Body of pancreas (tissue), 4 donors: ENCODE results near the gene LAMC2.

Experiments
- POLR2A ChIP-seq, 3 donors: fragments of 450-650 bp; IDR thresholded peaks; one replicate each; pipeline ENCODE4 v1.6.1; 2016; ENCODE audit warnings: antibody characterized with exemption in 3 of 3, mild to moderate bottlenecking in 2 of 3
- TF ChIP-seq, protein P1 (sequence below), 7 experiments: fragments of 450-650 bp in 4 of 7; fragments of 200-600 bp in 3 of 7; sonication (generic) in 3 of 7; IDR thresholded peaks; one replicate each; pipeline ENCODE4 v1.5.1; 2016 to 2019; ENCODE audit warnings: antibody characterized with exemption in 7 of 7

DNA sequence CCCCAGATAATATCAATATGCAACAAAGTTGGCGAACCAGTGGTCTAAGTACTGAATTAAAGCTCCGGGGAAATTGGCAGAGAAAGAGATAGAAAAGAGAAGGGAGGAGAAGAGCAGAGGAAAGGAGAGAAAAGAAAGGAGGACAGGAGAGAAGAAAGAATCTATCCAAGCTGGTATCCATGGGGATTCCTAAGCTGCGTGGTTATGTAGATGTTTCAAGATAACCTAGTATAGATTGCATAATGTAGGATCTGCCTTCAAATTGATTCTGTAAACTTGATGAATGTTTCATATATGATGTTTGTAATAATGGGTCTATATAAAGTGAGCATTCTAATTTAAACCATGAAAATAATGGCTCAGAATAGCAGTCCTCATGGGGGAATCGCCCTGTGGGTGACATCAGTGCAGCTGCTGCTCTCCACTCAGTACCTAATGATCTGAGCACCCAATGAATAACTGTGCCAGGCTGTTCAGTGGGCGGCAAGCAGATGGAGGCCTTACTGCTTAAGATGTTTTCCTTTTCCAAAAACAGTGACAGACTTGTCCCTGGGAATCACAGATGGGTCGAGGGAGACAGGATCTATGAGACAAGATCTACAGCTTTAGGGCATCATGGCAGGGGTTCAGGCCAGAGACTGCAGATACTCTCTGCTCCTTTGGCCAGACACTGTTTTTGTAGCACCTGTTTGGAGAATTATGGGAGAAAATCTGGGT lies 78.0 kb downstream of the LAMC2 start:
- no peak for TF ChIP-seq POLR2A (IDR thresholded peaks at IDR 0.05)
- TF ChIP-seq, protein P1, sequence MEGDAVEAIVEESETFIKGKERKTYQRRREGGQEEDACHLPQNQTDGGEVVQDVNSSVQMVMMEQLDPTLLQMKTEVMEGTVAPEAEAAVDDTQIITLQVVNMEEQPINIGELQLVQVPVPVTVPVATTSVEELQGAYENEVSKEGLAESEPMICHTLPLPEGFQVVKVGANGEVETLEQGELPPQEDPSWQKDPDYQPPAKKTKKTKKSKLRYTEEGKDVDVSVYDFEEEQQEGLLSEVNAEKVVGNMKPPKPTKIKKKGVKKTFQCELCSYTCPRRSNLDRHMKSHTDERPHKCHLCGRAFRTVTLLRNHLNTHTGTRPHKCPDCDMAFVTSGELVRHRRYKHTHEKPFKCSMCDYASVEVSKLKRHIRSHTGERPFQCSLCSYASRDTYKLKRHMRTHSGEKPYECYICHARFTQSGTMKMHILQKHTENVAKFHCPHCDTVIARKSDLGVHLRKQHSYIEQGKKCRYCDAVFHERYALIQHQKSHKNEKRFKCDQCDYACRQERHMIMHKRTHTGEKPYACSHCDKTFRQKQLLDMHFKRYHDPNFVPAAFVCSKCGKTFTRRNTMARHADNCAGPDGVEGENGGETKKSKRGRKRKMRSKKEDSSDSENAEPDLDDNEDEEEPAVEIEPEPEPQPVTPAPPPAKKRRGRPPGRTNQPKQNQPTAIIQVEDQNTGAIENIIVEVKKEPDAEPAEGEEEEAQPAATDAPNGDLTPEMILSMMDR (IDR thresholded peaks at IDR 0.05): no peak
